ENCODE results near the gene USP47. TPM values are rescaled to one million over a fixed set of nuclear protein-coding genes. Genes with fewer than 3 reads are reported as not detected.

The USP47 gene
- total RNA-seq, 1 donor from 2014 or later, result 21.3 TPM

DNA sequence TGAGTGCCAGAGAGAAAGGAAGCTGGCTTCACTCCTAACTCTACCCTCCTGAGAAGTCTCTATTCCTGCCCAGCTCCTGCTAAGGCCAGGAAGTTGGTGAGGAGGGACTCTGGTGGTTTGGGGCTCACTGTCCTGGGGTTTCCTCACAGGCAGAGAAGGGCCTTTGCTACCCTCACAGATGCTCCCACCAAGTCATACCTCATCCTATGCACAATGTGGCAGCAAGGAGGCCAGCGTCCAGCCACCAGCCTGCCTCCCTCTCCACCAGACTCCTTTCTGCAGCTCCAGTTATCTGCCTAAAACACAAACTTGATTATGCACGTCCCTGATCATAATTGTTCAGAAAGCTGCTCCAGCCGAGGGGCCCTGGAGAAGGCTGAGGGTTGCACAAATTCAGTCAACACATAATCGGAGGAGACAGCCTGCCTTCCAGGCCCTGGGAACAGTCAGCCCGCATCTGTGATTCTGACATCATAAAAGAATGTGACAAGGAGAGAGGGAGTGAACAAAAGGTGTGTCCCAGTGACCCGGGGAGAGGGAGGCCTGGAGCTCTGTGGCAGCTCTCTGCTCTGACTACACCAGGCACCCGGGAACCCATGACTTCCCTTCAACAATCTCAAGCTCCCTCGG lies 137.8 kb downstream of the USP47 start:
- TF ChIP-seq, protein P1, sequence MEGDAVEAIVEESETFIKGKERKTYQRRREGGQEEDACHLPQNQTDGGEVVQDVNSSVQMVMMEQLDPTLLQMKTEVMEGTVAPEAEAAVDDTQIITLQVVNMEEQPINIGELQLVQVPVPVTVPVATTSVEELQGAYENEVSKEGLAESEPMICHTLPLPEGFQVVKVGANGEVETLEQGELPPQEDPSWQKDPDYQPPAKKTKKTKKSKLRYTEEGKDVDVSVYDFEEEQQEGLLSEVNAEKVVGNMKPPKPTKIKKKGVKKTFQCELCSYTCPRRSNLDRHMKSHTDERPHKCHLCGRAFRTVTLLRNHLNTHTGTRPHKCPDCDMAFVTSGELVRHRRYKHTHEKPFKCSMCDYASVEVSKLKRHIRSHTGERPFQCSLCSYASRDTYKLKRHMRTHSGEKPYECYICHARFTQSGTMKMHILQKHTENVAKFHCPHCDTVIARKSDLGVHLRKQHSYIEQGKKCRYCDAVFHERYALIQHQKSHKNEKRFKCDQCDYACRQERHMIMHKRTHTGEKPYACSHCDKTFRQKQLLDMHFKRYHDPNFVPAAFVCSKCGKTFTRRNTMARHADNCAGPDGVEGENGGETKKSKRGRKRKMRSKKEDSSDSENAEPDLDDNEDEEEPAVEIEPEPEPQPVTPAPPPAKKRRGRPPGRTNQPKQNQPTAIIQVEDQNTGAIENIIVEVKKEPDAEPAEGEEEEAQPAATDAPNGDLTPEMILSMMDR (conservative IDR thresholded peaks at IDR 0.05; ENCODE audit: low read depth, low read length), result no peak
- no peak overlapping the region for H3K4me3 ChIP-seq (ENCODE audit: low read depth, low read length)
- no peak for DNase-seq (ENCODE audit: low read depth)

DNA sequence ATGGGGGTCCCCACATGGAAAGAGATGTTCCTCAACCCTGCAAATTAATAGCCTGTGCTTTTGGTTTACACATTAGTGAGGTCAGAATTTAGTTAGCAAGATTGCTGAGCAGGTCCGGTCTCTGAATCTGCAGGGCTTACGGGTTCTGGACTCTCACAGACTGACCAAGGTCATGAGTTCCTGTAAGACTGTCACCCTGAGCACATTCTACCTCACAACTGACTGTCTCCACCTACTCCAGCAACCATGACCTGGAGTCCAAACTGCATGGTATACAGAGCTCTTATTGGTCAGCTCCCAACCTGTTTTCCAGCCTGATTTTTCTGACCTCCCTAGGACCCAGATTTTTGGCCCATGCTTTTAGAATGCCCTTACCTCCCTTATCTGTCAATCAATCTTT lies 138.4 kb downstream of the USP47 start:
- no peak for DNase-seq (ENCODE audit: low read depth)
- H3K4me3 ChIP-seq (ENCODE audit: low read depth, low read length), result no peak overlapping the region
- TF ChIP-seq, protein P1 (conservative IDR thresholded peaks at IDR 0.05; ENCODE audit: low read depth, low read length), result no peak

DNA sequence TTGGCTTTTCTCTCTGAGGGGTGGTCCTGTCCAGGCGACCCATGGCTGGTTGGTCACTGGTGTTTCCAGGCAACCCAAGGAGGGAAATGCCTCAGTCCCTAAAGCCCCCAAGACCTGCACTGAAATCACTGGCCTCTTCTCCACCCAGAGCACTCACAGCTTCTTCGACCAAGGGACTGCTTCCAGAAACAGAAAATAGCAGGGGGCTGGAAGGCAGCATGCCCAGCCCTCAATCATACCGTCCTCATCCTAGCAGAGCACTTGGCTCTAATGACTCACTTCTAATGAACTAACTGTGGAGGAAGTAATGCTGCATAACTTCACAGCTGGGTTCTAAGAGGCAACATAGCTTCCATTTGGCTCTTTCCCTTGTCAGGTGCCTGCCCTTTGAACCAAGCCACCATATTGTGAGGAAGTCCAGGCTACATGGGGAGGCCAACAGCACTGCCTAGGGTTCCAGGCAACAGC lies 139.1 kb downstream of the USP47 start:
- TF ChIP-seq, protein P1 (conservative IDR thresholded peaks at IDR 0.05; ENCODE audit: low read depth, low read length), result no peak
- no peak for DNase-seq (ENCODE audit: low read depth)
- H3K4me3 ChIP-seq (ENCODE audit: low read depth, low read length), result no peak overlapping the region

DNA sequence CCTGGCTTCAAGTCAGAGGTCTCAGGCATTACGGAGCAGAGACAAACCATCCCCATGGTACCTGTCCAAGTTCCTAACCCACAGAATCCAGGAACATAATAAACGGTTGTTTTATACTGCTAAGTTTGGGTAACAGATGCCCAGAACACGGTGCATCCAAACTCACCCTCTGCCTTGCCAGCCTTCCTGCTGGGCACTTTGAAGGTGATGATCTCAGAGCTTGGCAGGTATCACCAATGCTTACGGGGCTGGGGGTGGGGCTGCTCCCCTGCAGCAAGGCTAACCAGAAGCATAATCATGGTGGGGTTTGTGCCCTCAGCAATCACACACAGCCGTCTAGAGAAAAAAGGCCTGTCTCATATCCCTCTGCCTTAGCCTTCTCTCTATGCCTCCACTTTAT lies 139.6 kb downstream of the USP47 start:
- DNase-seq (ENCODE audit: low read depth), result no peak

DNA sequence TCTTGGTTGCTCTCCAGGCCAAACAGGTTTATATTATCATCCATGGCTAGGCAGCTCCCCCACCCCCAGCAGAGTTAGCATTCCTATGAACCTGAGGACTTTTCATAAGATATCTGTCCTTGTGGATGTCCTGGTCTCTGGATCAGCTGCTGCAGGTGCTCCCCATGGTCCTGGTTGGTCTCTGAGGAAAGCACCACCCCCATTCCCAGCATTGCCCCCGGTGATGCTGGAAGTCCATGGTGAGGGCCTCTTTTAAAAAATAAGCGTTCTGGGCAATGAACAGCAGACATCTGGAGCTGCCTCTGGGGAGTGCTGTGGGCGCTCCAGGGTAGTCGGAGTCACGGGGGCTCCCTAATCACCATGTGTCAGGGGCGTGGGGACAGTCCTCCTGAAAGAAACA lies 140.1 kb downstream of the USP47 start:
- TF ChIP-seq, protein P1 (conservative IDR thresholded peaks at IDR 0.05; ENCODE audit: low read depth, low read length), result no peak
- DNase-seq (ENCODE audit: low read depth), result no peak
- no peak overlapping the region for H3K4me3 ChIP-seq (ENCODE audit: low read depth, low read length)

More for the DNA sequence above, 139.6 kb downstream of the USP47 start:
- TF ChIP-seq, protein P1 (conservative IDR thresholded peaks at IDR 0.05; ENCODE audit: low read depth, low read length), result no peak
- H3K4me3 ChIP-seq (ENCODE audit: low read depth, low read length), result no peak overlapping the region

DNA sequence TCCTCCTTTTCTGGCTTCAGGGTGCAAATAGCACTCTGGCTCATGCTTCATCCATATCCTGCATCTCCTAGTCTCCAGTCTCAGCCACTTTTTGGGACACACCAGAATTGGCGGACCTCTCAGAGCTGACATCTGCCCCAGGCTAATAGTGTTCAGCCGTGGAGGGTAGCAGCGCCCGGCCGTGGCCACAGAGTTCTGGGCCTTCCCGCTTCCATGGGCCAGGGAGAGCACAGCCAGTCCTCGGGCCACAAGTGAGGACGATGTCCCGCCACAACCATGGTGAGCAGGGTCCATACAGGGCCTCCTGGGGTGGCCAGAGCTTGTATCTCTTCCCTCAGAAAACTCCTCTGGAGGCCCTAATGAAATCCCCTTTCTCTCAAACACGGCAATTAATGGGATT lies 140.7 kb downstream of the USP47 start:
- TF ChIP-seq, protein P1 (conservative IDR thresholded peaks at IDR 0.05; ENCODE audit: low read depth, low read length), result no peak
- no peak overlapping the region for H3K4me3 ChIP-seq (ENCODE audit: low read depth, low read length)
- no peak for DNase-seq (ENCODE audit: low read depth)

DNA sequence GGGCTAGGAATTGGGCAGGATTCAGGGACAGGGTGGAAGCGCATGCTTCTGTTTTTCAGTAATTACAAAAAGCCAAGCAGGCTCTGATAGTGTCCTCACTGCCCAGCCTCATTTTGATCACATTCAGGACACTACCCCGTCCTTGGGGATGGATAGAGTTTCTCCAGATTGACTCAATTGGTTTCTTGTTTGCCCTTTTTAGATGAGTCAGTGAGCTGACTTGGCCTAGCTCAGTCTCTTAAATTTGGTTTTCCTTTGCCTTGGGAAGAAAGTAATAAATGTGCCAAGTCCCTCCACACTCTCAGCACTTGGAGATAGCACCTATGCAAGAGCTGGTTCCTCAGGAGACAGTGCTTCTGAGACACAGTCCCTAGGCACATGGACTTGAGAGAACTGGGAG lies 141.2 kb downstream of the USP47 start:
- TF ChIP-seq, protein P1 (conservative IDR thresholded peaks at IDR 0.05; ENCODE audit: low read depth, low read length), result no peak
- no peak overlapping the region for H3K4me3 ChIP-seq (ENCODE audit: low read depth, low read length)
- DNase-seq (ENCODE audit: low read depth), result no peak
